T47D (cell line): ENCODE data around the gene SLC6A6.

ENCODE experiments used
- DNase-seq, 2 experiments: peaks; one replicate each; pipeline versions ENCODE4 v3.0.0 to v3.0.0-alpha.2; 2011 to 2012; ENCODE audit warnings: low read depth in 1 of 2, low spot score in 1 of 2
- JUND ChIP-seq: IDR thresholded peaks from 2 replicates; pipeline ENCODE4 v1.6.1; 2012; ENCODE audit warnings: low read depth
- in situ Hi-C: cut with HindIII; loops from 2 replicates; pipeline ENCODE4 v1.10.0; 2016; ENCODE audit warnings: low sequenced_read_pairs, low pct_unique_long_range_greater_than_20kb

The SLC6A6 gene

DNA sequence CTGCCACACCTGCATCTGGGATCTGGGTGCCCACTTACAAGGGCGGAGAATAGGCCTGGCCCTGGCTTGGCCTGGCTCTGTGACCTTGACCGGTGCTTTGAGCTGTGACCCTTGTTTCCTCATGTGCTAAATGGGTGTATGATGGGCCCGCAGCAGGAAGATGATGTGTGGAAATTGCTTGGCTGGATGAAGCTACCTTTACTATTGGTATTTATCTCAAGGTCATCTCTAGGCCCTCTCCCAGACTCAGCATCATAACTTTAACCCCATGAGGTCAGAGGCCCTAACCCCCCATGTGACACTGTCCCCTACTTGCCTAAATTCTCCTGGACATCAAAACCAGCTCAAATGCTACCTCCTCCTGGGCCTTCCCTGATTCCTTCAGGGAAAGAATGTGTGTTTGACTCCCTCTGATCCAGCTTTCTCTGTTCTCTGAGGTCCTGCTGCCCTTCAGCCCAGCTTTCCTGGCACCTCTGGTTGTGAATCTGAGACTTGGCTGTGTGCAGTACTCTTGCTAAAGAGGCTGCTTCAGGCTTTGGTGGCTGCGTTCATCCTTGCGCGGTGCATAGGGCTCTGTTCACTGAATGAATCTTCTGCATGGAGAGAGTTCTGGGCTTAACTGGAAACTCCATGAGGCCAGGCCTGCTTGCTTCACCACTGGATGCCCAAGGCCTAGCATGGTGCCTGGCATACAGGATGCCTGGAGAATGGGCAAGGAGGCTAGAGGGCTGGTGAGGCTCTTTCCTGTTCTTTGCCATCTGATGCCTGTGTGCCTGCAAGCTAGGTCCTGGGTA is 25.2 kb upstream of the SLC6A6 start:
- no peak for DNase-seq
- in situ Hi-C loops: no loop called here
- no peak for TF ChIP-seq JUND

DNA sequence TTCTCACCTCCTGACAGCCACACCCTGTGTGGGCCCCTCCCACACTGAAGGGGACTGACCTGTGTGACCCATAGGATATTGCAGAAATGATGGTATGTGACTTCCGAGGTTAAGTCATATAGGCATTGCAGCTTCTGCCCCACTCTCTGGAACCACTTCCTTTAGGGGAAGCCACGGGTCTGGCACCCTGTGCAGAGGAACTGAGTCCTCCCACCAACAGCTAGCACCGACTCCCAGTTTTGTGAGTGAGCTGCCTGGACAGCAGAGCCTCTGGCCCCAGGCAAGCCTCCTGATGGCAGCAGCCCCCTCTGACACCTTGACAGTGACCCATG is 24.6 kb upstream of the SLC6A6 start:
- no peak for TF ChIP-seq JUND

DNA sequence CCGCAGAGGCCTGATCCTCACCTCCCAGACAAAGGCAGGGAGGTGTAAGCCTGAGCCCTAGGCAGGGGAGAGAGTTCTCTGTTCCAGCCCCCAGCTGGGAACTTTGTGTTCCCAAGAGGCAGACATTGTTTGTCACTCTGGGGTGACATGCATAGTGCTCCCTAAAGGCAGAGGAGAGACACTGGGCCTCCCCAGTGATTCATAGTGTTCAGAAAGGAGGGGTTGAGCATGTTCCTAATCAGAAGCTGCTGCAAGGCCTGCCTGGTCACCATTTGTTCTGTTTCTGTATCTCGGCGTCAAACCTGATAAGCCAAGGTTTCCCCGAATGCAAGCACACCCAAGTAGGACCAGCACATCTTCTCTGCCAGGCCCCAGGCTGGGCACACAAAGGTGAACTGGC is 24.0 kb upstream of the SLC6A6 start:
- TF ChIP-seq JUND: no peak
- DNase-seq: no peak
- in situ Hi-C loops: no loop called here

More for the DNA sequence above, 24.6 kb upstream of the SLC6A6 start:
- in situ Hi-C loops: no loop called here
- no peak for DNase-seq

DNA sequence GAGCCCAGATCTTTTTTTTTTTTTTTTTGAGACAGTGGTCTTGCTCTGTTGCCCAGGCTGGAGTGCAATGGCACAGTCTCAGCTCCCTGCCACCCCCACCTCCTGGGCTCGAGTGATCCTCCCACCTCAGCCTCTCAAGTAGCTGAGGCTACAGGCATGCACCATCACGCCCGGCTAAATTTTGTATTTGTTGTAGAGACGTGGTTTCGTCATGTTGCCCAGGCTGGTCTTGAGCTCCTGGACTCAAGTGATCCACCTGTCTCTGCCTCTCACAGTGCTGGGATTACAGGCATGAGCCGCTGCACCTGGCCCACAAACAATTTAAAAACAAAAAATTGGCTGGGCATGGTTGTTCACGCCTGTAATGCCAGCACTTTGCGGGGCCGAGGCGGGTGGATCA is 22.6 kb upstream of the SLC6A6 start:
- no peak for DNase-seq
- in situ Hi-C loops: no loop called here
- TF ChIP-seq JUND: no peak

DNA sequence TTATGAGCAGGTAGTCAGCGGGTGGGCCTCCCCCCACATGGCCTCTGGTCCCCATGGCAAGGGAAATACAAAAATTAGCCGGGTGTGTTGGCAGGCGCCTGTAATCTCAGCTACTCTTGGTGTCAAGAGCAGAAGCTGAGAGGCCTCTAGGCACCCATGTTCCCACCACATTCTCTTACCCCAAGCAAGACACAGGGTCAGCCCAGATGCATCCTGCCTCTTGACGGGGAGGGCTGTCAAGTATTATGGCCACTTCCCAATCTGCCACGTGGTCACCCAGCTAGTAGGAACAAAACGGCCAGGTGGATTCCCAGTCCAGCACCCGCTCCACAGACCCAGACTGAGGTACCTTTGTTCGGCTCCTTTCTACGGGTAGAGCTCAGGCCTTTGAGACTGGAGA is 16.2 kb upstream of the SLC6A6 start:
- TF ChIP-seq JUND: no peak

DNA sequence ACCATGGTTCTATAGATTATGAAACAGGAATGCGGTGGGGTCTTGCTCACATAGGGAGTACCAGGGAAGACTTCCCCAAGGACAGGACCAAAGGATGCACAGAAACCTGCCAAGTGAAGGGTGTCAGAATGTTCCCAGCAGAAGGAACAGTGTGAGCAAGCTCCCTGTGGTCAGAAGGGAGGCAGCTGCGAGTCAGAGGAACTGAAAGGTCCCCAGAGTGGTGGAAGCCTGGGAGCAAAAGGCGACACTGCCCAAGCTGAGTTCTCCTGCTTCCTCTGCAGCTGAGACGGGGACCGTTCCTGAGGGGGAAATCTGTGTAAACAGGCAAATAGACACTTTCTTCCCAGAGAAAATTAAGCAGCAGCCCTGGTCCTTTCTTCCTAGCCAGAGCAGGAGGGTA is 14.2 kb upstream of the SLC6A6 start:
- in situ Hi-C loops: no loop called here
- no peak for TF ChIP-seq JUND
- no peak for DNase-seq

More for the DNA sequence above, 16.2 kb upstream of the SLC6A6 start:
- in situ Hi-C loops: no loop called here
- no peak for DNase-seq

DNA sequence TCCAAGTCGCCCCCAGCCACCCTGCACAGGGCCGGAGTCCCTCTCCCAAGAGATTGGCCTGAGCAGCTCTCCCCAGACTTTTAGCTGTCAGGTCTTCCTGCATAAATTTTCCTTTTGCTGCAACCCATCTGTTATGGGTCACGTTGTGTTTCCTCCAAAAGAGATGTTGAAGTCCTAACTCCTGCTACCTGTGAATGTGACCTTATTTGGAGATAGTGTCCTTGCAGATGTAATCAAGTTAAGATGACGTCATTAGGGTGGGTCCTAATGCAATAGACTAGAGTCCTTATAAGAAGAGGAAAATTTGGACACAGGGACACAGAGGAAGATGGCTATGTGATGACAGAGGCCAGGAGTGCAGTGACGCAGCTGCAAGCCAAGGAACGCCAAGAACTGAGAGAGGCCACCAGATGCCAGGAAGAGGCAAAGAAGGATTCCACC is 13.2 kb upstream of the SLC6A6 start:
- no peak for TF ChIP-seq JUND
- DNase-seq: no peak
- in situ Hi-C loops: no loop called here

DNA sequence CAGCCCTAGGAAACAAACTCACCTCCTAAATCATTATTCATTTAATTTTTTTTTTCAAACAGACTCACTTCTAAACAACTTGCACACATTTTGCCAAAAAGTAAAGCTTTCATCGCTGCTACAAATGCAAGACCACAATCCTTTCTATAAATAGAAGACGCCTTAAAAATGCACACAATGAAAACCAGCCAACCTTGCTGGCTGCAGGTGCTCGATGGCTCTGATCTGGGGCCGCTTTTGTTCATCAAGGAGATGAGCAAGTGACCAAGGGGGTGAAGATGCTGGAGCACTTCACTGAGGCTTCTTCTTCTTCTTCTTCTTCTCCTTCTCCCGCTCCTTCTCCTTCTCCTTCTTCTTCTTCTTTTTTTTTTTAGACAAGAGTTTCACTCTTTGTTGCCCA is 12.7 kb upstream of the SLC6A6 start:
- DNase-seq: no peak
- in situ Hi-C loops: no loop called here
- no peak for TF ChIP-seq JUND

DNA sequence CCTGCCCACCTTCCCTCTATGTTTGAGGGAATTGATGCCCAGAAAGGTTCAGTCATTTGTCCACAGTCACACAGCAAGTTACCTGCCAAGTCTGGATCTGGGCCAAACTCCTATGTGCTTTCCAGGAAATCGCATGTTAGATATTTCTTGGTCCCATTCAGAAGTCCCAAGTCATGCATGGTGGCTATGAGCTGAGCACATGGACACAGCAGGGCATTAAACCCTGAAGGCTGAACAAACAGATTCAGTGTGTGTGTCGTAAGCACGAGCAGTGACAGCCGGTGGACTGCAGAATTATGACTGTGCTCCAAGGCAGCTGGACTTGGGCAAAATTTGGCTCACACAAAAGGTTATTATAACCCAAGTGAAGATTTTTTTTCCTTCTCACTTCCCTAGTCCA is 11.4 kb upstream of the SLC6A6 start:
- TF ChIP-seq JUND: no peak
- DNase-seq: peak in 1 of 2 experiments; percentile 73

DNA sequence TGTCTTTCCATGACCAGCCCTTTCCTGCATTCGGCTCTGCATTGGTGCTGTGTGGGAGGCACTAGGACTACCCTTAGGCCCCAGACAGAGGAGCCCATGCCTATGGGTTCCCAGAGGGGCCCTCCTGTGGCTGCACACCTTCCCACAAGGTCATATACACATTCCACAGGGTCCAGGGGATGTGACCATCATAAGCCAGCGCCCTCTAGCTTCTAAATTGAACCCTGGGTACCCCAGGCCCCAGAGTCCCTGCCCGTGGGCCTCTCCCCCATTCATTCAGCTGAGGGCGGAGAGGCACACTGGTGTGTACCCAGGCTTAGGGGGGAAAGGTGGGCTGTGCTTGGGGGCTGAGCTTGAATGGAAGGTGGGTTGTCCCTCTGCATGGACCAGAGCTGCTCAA is 10.2 kb upstream of the SLC6A6 start:
- in situ Hi-C loops: no loop called here
- DNase-seq: no peak
- TF ChIP-seq JUND: no peak

More for the DNA sequence above, 11.4 kb upstream of the SLC6A6 start:
- in situ Hi-C loops: no loop called here

DNA sequence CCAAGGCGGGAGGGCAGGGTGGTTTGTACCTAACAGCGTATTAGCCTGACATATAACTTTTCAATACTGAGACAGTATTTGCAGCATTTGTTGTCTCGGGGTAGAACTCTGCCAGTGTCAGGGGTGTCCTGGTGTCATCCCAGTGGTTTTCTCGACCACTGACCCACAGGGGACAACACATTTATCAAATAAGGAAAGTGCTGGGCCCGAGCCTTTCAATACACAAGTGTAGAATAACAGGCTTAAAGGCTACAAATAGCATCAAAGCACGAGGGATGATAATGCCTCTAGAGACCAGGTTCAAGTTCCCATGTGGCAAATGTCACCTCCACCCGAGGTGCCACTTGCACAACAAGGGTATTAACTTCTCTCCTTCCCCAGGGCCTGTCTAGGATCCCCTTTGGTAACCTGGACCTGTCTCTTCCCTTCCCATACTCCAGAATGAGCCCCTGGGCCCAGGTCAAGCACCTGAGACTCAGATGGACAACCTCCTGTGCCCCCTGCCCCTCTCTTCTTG is 9.5 kb upstream of the SLC6A6 start:
- in situ Hi-C loops: no loop called here
- TF ChIP-seq JUND: no peak

DNA sequence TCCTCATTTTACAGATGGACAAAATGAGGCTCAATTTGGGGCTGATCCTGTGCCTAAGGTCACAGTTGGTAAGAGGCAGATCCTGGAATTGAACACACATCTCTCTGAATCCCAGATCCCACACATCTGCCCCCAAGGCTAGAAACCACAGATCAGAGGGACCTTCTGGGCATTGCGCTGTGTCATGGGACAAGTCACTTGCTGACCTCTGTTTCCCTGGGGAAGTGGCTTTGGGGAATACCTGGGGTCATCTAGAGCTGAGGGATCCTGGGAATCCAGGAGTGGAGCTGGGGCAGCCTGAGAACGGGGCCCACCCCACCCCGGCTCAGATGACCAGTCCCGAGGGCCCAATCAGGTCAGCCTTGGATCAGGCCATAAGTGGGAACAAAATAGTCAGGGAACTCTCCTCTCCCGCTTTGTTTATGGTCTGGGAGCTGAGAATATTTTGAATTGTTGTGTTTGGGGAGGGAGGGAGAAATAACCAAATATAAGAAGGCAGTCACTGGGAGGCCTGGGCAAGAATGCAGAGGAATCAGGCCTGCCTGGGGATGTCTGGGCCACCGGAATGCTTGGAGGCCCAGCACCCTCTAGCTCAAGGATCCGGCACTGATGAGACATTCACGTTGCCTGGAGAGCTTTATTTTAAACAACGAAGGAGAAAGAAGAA is 8.8 kb upstream of the SLC6A6 start:
- in situ Hi-C loops: no loop called here
- no peak for DNase-seq
- TF ChIP-seq JUND: no peak

More for the DNA sequence above, 9.5 kb upstream of the SLC6A6 start:
- DNase-seq: no peak

DNA sequence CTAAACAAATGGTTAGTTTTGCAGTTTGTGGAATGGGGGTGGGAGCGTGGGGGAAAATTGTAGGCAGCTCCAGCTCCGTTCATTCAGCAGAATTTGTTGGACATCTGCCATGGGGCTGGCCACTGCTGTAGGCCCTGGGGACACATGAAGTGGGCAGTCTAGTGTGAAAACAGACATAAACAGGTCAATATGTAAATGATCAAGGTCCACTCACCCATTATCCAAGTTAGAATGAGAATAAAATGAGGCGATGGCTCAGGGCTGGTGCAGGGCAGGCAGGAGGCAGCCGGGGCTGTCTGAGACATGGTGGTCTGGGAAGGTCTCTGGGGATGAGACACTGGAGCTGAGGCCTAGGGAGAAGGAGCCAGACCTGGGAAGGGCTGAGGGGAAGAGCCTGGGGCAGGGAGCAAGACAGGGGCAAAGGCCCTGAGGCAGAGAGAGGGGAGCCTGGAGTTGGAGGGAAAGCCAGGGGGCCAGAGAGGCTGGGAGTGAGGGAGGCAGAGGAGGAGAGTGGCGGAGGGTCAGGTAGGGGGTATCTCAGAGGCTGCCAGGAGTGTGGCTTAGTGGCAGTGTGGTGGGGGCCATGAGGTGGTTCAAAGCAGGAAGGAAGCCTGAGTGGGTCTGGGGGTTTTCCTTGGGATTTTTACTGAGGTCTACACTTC is 6.2 kb upstream of the SLC6A6 start:
- no peak for DNase-seq
- in situ Hi-C loops: no loop called here
- TF ChIP-seq JUND: no peak
